ENCODE data around the gene SNF8.

DNA sequence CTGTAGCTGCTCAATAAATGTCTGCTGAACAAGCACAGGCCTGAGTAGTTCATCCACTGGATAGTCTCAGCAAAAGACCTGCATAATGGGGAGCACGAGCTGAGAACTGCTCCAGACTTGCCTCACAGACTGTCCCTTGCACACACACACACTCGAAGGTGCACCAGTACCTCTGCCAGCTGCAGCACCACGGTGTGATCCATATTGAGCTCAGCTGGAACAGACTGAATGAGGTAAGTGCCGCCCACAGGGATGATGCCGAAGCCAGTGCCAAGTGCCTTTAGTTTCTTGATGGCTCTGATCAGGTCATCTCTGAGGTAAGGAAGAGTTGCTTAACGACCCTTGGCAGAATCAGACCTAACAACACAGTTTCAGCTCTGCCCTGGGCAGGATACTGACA lies 11.6 kb downstream of the SNF8 start:
- TF ChIP-seq, protein P1, sequence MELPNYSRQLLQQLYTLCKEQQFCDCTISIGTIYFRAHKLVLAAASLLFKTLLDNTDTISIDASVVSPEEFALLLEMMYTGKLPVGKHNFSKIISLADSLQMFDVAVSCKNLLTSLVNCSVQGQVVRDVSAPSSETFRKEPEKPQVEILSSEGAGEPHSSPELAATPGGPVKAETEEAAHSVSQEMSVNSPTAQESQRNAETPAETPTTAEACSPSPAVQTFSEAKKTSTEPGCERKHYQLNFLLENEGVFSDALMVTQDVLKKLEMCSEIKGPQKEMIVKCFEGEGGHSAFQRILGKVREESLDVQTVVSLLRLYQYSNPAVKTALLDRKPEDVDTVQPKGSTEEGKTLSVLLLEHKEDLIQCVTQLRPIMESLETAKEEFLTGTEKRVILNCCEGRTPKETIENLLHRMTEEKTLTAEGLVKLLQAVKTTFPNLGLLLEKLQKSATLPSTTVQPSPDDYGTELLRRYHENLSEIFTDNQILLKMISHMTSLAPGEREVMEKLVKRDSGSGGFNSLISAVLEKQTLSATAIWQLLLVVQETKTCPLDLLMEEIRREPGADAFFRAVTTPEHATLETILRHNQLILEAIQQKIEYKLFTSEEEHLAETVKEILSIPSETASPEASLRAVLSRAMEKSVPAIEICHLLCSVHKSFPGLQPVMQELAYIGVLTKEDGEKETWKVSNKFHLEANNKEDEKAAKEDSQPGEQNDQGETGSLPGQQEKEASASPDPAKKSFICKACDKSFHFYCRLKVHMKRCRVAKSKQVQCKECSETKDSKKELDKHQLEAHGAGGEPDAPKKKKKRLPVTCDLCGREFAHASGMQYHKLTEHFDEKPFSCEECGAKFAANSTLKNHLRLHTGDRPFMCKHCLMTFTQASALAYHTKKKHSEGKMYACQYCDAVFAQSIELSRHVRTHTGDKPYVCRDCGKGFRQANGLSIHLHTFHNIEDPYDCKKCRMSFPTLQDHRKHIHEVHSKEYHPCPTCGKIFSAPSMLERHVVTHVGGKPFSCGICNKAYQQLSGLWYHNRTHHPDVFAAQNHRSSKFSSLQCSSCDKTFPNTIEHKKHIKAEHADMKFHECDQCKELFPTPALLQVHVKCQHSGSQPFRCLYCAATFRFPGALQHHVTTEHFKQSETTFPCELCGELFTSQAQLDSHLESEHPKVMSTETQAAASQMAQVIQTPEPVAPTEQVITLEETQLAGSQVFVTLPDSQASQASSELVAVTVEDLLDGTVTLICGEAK (IDR thresholded peaks at IDR 0.05) = no peak
- TF ChIP-seq, protein P1 (CRISPR knock-in tag; IDR thresholded peaks at IDR 0.05) = no peak
- TF ChIP-seq ZZZ3 (IDR thresholded peaks at IDR 0.05) (no peak), ZNF584 (CRISPR knock-in tag; IDR thresholded peaks at IDR 0.05; ENCODE audit: low read depth) (no peak), POLR2A (conservative IDR thresholded peaks at IDR 0.05) (peak; percentile 22; the same call in 1 of the 2 replicates), ESRRA (IDR thresholded peaks at IDR 0.05; ENCODE audit: borderline replicate concordance, low read depth) (no peak), SMARCC2 (IDR thresholded peaks at IDR 0.05; ENCODE audit: low read depth) (no peak), ZFP36 (IDR thresholded peaks at IDR 0.05; ENCODE audit: low read depth, low read length, partially characterized antibody) (no peak), NR1H2 (CRISPR knock-in tag; IDR thresholded peaks at IDR 0.05) (no peak)
- TF ChIP-seq, protein P2, sequence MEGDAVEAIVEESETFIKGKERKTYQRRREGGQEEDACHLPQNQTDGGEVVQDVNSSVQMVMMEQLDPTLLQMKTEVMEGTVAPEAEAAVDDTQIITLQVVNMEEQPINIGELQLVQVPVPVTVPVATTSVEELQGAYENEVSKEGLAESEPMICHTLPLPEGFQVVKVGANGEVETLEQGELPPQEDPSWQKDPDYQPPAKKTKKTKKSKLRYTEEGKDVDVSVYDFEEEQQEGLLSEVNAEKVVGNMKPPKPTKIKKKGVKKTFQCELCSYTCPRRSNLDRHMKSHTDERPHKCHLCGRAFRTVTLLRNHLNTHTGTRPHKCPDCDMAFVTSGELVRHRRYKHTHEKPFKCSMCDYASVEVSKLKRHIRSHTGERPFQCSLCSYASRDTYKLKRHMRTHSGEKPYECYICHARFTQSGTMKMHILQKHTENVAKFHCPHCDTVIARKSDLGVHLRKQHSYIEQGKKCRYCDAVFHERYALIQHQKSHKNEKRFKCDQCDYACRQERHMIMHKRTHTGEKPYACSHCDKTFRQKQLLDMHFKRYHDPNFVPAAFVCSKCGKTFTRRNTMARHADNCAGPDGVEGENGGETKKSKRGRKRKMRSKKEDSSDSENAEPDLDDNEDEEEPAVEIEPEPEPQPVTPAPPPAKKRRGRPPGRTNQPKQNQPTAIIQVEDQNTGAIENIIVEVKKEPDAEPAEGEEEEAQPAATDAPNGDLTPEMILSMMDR (IDR thresholded peaks at IDR 0.05 in 2 of 3, conservative IDR thresholded peaks at IDR 0.05 in 1 of 3; ENCODE audit: insufficient read depth in 2 of 3, low read depth in 1 of 3, low read length in 3 of 3) = no peak
- TF ChIP-seq, protein P3, sequence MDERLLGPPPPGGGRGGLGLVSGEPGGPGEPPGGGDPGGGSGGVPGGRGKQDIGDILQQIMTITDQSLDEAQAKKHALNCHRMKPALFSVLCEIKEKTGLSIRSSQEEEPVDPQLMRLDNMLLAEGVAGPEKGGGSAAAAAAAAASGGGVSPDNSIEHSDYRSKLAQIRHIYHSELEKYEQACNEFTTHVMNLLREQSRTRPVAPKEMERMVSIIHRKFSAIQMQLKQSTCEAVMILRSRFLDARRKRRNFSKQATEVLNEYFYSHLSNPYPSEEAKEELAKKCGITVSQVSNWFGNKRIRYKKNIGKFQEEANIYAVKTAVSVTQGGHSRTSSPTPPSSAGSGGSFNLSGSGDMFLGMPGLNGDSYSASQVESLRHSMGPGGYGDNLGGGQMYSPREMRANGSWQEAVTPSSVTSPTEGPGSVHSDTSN (CRISPR knock-in tag; IDR thresholded peaks at IDR 0.05; ENCODE audit: low read depth) = no peak
- TF ChIP-seq, protein P3 (tag; conservative IDR thresholded peaks at IDR 0.05; ENCODE audit: low read depth) = no peak
